OCI-LY1 (cell line): Measurements from ENCODE around the gene PRR5L.

ENCODE experiments used
- CTCF ChIP-seq: fragments of 200-600 bp; sonication (generic), shearing (Covaris generic); IDR thresholded peaks from 2 replicates; pipeline ENCODE4 v1.5.1; 2017; ENCODE audit warnings: mild to moderate bottlenecking, antibody characterized with exemption, low read length, moderate library complexity, mixed read lengths
- EZH2 ChIP-seq: fragments of 200-600 bp; sonication (generic), shearing (Covaris generic); IDR thresholded peaks from 2 replicates; pipeline ENCODE4 v1.8.0; 2017; ENCODE audit warnings: borderline replicate concordance, mixed run types, mild to moderate bottlenecking, antibody characterized with exemption, low read length, moderate library complexity, mixed read lengths

DNA sequence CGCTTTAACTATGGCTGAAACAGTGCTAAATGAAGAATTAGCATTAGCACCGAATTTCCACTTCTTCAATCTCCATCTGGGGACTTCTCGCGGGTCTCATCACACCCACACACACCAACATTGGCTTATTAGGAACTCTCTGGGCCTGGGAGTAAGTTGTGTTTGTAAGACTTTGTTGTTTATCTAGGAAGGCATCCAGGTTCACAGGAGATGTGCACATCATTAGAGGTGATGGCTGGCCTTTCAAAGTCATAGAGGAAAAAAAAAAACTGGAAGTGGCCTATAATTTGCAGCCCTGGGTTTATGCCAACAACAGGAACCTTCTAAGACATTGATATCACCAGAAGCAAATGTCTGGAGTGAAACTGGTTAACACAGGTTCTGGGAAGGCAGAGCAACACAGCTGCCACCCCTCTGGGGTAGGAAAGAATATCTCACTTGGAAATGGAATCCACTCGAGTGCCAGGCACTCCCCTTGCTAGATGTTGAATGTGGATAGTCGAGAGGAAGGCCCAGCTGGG, 129.5 kb downstream of the PRR5L start:
- TF ChIP-seq CTCF (no peak), EZH2 (no peak)
